Sigmoid colon (tissue), 3 donors: ENCODE results near the gene RAET1L.

Experiments
- POLR2A ChIP-seq, 2 donors: fragments of 450-650 bp; IDR thresholded peaks; one replicate each; pipeline ENCODE4 v1.6.1; 2016; ENCODE audit warnings: antibody characterized with exemption in 2 of 2, mild to moderate bottlenecking in 2 of 2, moderate library complexity in 2 of 2
- TF ChIP-seq, protein P1 (sequence below), 4 experiments: fragments of 450-650 bp in 3 of 4; fragments of 200-600 bp in 1 of 4; IDR thresholded peaks; one replicate each; pipeline ENCODE4 v1.5.1; 2016 to 2019; ENCODE audit warnings: antibody characterized with exemption in 4 of 4, mild to moderate bottlenecking in 3 of 4, moderate library complexity in 2 of 4

DNA sequence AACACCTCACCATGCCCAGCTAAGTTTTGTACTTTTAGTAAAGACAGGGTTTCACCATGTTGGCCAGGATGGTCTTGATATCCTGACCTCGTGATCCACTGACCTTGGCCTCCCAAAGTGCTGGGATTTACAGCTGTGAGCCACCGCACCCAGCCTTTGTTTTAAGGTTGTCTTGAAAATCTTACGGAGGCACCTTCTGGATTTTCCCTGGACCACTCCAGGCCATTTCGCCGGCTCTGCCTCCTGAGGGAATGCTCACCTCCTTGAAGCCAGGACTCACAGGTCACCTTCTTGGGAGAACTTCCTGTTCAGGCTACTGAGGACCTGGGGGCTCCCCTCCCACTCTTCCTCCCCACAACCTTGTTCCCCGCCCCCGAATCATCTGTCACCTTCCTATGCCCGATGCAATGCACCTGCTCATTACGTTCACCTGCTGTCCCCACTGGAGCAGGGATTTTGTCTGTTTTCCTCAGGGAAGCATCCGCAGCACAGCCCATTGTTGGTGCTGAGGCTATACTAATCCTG is 19.4 kb upstream of the RAET1L start:
- no peak for TF ChIP-seq POLR2A (IDR thresholded peaks at IDR 0.05)
- TF ChIP-seq, protein P1, sequence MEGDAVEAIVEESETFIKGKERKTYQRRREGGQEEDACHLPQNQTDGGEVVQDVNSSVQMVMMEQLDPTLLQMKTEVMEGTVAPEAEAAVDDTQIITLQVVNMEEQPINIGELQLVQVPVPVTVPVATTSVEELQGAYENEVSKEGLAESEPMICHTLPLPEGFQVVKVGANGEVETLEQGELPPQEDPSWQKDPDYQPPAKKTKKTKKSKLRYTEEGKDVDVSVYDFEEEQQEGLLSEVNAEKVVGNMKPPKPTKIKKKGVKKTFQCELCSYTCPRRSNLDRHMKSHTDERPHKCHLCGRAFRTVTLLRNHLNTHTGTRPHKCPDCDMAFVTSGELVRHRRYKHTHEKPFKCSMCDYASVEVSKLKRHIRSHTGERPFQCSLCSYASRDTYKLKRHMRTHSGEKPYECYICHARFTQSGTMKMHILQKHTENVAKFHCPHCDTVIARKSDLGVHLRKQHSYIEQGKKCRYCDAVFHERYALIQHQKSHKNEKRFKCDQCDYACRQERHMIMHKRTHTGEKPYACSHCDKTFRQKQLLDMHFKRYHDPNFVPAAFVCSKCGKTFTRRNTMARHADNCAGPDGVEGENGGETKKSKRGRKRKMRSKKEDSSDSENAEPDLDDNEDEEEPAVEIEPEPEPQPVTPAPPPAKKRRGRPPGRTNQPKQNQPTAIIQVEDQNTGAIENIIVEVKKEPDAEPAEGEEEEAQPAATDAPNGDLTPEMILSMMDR (IDR thresholded peaks at IDR 0.05), result no peak
